GM12875 (cell line): Measurements from ENCODE around the gene UVSSA.
"Not testable (repeated sequence)": the region's sequence is repeated elsewhere in the genome, so short reads cannot be mapped to it uniquely, and the experiment has no call there.

ENCODE experiments used
- H3K4me3 ChIP-seq: one replicate; pipeline ENCODE4 v1.5.1; 2011; ENCODE audit warnings: low read depth, low read length, control low read depth
- TF ChIP-seq, protein P1 (sequence below): IDR thresholded peaks from 2 replicates; pipeline ENCODE4 v1.5.1; 2011; ENCODE audit warnings: low read depth, mild to moderate bottlenecking, control low read depth, inconsistent platforms, low read length, moderate library complexity, borderline replicate concordance; ENCODE audit not compliant: insufficient read depth

Gene UVSSA

DNA sequence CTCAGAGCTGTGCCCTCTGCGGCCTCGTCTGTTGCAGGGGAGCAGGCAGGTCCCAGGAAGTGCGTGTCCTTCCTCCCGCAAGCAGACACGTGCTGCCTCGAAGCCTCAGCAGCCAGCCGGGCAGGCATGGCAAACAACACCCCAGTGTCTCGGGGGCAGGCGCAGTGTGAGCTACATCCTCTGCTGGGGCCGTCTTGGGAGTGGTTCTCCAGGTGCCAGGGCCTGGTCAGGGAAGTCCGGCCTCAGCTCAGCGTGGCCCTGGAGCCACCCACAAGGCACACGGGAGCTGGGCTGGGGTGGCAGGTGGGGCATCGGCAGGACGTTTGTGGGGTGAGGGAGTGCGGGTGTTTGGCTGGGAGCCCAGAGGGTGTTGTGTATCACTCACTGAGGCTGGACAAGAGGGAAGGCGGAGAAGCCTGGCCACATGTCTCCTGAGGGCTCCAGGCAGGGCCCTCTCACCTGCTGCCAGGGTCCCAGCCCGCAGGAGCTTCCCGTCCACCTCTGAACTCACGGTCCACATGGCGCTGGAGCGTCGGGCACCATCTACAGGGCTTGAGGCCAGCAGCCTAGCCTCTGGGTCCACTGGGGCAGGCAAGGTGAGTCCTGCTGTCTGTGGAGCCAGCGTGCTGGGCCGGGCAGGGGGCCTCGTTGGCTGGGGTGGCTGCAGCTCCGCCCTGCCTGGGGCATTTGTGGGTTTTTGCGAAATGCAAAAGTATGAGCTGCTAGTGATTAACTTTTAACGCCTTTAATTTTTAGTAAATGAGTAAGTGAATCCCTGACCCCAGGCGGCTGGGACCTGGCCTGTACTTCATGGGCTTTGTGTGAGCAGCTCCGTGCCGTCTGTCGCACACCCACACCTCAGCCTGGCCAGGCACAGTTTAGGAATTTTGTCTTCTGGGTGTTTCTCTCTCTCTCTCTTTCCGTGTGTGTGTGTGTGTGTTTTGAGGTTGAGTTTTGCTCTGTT is 17.3 kb upstream of the UVSSA start:
- TF ChIP-seq, protein P1, sequence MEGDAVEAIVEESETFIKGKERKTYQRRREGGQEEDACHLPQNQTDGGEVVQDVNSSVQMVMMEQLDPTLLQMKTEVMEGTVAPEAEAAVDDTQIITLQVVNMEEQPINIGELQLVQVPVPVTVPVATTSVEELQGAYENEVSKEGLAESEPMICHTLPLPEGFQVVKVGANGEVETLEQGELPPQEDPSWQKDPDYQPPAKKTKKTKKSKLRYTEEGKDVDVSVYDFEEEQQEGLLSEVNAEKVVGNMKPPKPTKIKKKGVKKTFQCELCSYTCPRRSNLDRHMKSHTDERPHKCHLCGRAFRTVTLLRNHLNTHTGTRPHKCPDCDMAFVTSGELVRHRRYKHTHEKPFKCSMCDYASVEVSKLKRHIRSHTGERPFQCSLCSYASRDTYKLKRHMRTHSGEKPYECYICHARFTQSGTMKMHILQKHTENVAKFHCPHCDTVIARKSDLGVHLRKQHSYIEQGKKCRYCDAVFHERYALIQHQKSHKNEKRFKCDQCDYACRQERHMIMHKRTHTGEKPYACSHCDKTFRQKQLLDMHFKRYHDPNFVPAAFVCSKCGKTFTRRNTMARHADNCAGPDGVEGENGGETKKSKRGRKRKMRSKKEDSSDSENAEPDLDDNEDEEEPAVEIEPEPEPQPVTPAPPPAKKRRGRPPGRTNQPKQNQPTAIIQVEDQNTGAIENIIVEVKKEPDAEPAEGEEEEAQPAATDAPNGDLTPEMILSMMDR, result no peak
- no peak overlapping the region for H3K4me3 ChIP-seq

DNA sequence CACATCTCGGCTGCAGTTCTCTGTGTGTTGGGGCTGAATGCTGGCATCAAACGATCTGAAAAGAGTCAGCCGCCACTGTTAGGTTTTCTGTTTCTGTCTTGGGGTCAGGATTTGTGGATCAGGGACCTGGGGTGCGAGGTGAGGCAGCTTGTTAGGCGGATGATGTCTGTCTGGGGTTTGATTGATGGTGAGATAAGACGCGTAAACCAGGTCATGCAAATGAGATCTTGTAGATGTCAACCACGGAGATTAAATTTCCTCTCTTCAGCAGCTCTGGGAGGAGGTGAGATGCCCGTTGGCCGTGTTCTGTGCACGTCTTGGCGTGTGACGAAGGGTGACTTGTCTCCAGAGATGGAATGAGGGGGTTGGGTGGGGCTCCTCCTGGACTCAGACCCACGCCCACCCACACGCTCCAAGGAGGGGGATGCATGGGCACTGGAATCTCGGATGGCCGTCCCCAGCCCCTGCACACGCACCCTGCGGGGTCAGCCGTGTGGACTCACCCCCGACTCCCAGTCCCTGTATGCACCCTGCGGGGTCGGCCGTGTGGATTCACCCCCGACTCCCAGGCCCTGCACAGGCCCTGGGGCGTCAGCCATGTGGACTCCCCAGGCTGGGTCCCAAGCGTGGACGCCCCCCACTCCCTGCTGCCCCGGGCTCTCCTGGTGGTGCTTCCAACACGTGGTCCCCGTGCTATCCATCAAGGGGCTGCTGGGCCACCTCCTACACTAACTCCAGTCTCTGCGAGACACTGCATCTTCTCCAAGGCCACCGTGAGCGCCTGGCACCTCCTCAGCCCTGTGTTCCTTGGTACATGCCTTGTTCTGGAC is 16.0 kb upstream of the UVSSA start:
- TF ChIP-seq, protein P1, result no peak
- H3K4me3 ChIP-seq, result no peak overlapping the region

DNA sequence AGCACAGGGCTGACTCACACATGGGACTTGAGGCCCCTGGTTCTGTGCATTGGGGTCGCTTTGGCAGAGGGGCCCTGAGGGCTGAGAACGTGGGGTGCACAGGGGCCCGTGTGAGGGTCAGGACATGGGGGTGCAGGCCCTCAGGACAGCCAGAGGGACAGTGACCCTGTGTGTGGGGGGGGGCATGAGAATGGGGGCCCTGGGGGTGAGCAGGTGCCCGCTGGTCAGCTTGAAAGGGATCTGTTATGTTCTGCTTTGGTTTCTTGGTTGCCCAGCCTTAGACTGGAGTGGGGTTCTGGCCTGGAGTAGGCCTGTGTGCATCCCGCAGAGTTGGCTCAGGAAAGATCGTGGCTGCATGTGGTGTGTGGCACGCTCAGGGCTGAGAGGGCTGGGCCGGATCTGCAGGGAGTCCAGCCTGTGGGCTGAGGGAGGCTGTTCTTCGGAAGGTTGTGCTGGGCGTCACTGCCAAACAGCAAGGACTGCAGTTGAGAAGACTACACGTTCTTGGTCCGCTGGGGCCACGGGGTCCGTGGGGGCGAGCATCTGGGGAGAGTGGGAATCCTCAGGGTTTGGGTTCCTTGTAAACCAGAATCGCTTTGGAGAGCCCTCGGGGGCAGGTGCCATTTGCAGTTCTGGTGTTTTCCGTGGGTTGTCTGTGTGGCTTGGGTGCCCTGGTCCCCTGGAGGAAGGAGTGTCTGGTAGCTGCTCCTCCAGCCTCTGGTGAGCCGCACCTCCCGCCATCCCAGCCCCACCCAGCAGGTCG is 15.2 kb upstream of the UVSSA start:
- TF ChIP-seq, protein P1, result no peak
- no peak overlapping the region for H3K4me3 ChIP-seq

DNA sequence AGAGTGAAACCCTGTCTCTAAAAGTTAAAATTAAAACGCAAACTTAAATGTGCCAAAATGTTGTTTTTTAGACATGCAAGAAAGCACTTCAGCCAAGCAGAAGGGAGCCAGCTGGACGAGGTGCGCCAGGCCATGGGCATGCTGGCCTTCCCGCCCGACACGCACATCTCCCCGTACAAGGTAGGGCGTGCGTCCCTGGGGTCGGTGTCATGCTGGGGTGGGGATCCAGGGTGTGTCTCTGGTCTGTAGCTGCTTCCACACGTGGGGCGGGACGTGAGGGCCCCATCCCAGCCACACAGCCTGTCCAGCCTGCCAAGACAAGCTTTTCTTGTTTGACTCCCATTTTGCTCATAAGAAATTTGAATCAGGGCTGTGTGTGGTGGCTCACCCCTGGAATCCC is 14.3 kb upstream of the UVSSA start:
- TF ChIP-seq, protein P1, result no peak
- H3K4me3 ChIP-seq, result no peak overlapping the region

DNA sequence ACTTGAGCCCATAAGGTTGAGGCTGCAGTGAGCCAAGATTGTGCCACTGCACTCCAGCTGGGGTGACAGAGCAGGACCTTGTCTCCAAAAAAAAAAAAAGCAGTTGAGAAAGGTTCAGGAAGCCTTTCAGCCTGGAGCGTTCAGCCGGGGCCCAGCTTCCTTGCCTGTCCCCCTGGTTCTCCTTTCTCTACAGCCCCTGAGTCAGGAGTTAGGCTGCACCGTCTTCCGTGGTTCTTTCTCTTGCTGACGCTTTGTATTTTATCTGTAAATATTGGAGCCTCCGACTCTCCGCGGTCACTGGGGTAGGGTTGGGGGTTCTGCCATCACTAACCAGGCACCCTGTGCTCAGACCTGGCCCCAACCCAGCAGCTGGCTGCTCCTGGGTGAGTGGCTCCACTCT is 13.8 kb upstream of the UVSSA start:
- no peak overlapping the region for H3K4me3 ChIP-seq
- TF ChIP-seq, protein P1, result no peak

DNA sequence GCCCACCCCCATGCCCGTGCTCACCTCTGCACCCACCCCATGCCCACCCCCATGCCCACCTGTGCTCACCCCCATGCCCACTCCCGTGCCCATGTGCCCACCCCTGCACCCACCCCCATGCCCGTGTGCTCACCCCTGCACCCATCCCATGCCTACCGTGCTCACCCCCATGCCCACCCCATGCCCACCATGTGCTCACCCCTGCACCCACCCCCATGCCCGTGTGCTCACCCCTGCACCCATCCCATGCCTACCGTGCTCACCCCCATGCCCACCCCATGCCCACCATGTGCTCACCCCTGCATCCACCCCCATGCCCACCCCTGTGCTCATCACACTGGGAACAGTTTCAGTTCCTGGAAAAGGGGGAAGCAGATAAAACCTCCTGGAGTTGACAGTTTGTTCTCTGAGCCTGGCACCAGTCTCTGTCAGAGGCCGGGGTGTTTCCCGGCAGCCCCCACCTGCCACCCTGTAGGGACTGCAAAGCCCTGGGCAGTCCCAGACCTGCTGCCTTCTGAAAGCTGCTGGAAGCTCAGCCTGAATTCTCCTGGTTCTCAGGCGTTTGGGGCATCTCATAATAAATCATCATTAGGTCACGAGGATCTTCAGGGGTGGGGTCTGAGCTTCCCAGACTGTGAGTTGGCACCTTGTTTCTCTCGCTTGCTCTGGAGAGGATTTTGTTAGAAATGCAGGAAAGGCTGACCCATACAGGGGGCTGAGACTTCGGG is 13.0 kb upstream of the UVSSA start:
- H3K4me3 ChIP-seq, result not testable (repeated sequence)
